Activated T-cell treated with anti-CD3 and anti-CD28 coated beads, Interleukin-2, amount 50 U/mL, for 4 hours (primary cell): ENCODE data around the gene NR3C1. TPM values are rescaled to one million over a fixed set of nuclear protein-coding genes. Genes with fewer than 3 reads are reported as not detected.

ENCODE experiments used
- ATAC-seq, 2 donors: fragments of 200-7000 bp; cut with Tn5 transposase; one replicate each; pipeline ENCODE4 v1.10.0; 2021
- DNase-seq: peaks from one replicate; pipeline ENCODE4 v3.0.0-alpha.2; 2020
- H3K27me3 Mint-ChIP-seq: one replicate; pipeline ENCODE4 v1.8.0; 2021; ENCODE audit warnings: low read depth, mixed read lengths
- H3K36me3 Mint-ChIP-seq: one replicate; pipeline ENCODE4 v1.8.0; 2022; ENCODE audit warnings: mixed read lengths; ENCODE audit not compliant: insufficient read depth
- H3K4me1 Mint-ChIP-seq: one replicate; pipeline ENCODE4 v1.8.0; 2021; ENCODE audit warnings: low read depth, mixed read lengths
- H3K4me3 Mint-ChIP-seq: one replicate; pipeline ENCODE4 v1.8.0; 2021; ENCODE audit warnings: mild to moderate bottlenecking, moderate library complexity, mixed read lengths
- H3K9me3 Mint-ChIP-seq: one replicate; pipeline ENCODE4 v1.8.0; 2021; ENCODE audit warnings: mixed read lengths
- total RNA-seq, 3 donors: library from RNA; stranded (reverse); gene quantifications; one replicate each; pipeline ENCODE4 v1.2.1, GENCODE V29; 2021

The NR3C1 gene
- total RNA-seq, result 10 to 100 TPM; 40.2 to 53.3 (median 43.1) TPM

DNA sequence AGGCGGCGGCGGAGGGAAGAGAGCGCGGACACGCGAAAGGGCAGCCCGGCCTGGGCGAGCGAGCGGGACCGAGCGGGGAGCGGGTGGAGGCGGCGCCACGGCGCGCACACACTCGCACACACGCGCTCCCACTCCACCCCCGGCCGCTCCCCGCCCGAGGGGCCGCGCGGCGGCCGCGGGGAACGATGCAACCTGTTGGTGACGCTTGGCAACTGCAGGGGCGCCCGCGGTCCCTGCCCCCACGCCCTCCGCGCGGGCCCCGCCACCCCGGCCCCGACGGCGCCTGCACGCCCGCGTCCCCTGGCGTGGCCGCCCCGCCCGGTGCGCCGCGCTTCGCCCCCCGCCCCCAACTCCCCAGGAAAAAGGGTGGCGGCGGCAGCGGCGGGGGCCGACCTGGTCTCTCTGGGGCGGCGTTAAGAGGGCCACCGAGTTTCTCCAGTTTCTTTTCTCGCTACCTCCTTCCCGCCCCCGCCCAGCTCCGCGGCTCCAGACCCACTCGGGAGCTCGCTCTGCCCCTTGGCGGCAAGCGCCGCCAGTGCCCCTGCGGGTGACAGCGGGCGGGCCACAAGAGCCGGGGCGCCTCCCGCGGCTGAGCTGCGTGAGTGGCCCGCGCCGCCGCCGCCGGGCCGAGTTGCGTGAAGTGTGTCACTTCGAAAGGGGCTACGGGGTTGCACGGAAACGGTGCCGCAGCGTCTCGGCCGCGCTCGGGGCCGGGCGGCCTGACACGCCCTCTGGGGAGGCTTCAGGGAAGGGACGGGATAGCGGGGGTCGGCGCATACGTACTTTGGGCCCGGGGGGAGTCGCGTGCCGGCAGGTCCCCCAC is at the start of gene NR3C1:
TSS of gene NR3C1 (minus strand) at position 94 of the 823 bp plus-strand sequence. CDS start 2,847 bp downstream, outside the sequence.
- Mint-ChIP-seq H3K4me1 (peaks cover 41% of the 10 kb centered on the region), H3K36me3 (peaks cover 29% of the 10 kb centered on the region), H3K9me3 (no peaks in the 10 kb centered on the region), H3K4me3 (peak within 1 kb of the TSS; percentile 92), H3K27me3 (no peaks in the 10 kb centered on the region)
- ATAC-seq, result peak; percentile 71 to 74
- DNase-seq, result peak; percentile 86

GRCh38 chr5:143449772-143450171 is 46.3 kb upstream of the NR3C1 start:
- Mint-ChIP-seq H3K4me3 (no peak overlapping the region), H3K4me1 (peaks cover 29% of the 10 kb centered on the region), H3K9me3 (no peaks in the 10 kb centered on the region), H3K36me3 (no peaks in the 10 kb centered on the region), H3K27me3 (no peaks in the 10 kb centered on the region)
- ATAC-seq (no peak), DNase-seq (no peak)

DNA sequence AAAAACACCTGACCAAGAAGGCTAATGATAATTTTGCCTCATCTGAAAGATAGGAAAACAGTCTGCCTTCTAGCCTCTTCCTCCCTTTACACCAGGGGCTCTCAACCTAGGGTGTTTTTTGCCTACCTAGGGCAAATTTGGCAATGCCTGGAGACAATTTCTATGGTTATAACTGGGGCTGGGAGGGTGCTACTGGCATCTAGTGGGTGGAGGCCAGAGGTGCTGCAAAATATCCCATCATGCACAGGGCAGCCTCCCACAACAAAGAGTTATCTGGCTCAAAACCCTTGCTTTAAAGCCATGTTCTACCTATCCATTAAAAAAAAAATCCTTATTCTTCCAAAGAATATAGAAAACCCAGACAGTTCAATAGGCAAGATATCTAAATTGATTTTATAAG is 45.0 kb upstream of the NR3C1 start:
- no peak overlapping the region for H3K4me3 Mint-ChIP-seq
- no peaks in the 10 kb centered on the region for H3K36me3 Mint-ChIP-seq
- no peaks in the 10 kb centered on the region for H3K9me3 Mint-ChIP-seq
- H3K4me1 Mint-ChIP-seq, result peaks cover 29% of the 10 kb centered on the region
- no peaks in the 10 kb centered on the region for H3K27me3 Mint-ChIP-seq
- DNase-seq (no peak), ATAC-seq (peak in 1 of 2 donors; percentile 46)

GRCh38 chr5:143447983-143448382 is 44.5 kb upstream of the NR3C1 start:
- Mint-ChIP-seq H3K36me3 (no peaks in the 10 kb centered on the region), H3K9me3 (no peaks in the 10 kb centered on the region), H3K4me3 (no peak overlapping the region), H3K27me3 (no peaks in the 10 kb centered on the region), H3K4me1 (peaks cover 29% of the 10 kb centered on the region)
- ATAC-seq (peak; percentile 18 to 46), DNase-seq (no peak)

DNA sequence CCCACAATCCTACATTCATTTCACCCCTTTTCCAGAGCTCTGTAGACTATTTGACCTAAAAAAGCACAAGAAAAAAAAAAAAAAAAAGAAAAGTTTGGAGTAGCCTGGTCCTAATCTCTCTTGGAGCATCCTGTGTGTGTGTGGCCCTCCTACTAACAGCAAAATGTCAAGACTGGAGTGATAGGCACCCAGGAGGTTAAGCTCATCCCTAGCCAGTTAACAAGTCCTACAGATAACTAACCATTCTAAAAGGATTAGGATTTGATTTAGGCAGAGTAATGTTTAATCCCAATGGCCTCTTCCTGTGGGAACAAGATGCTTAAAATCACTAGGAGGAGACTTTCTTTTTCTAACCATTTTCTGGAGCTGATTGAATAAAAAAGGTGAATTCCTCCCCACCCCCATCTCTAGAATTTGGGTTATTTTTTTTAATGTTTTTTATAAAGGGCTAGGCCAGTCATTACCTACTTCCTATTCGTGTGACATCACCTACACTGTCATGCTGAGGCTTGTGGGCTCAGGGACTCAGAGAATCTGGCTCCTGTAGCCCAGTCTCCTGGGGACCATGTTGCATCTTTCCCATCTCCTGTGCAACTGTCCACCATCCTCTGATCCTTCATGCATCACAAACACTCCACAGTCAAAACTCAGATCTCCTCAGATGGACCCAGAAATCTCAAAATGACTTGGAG is 43.2 kb upstream of the NR3C1 start:
- DNase-seq, result no peak
- Mint-ChIP-seq H3K9me3 (no peaks in the 10 kb centered on the region), H3K36me3 (no peaks in the 10 kb centered on the region), H3K27me3 (no peaks in the 10 kb centered on the region), H3K4me3 (no peak overlapping the region), H3K4me1 (peaks cover 29% of the 10 kb centered on the region)
- peak; percentile 64 to 67 for ATAC-seq

GRCh38 chr5:143445776-143446175 is 42.3 kb upstream of the NR3C1 start:
- H3K4me3 Mint-ChIP-seq, result no peak overlapping the region
- H3K4me1 Mint-ChIP-seq, result peaks cover 29% of the 10 kb centered on the region
- ATAC-seq (no peak), DNase-seq (no peak)
- H3K36me3 Mint-ChIP-seq, result no peaks in the 10 kb centered on the region
- H3K27me3 Mint-ChIP-seq, result no peaks in the 10 kb centered on the region
- H3K9me3 Mint-ChIP-seq, result no peaks in the 10 kb centered on the region

GRCh38 chr5:143443330-143443729 is 39.8 kb upstream of the NR3C1 start:
- DNase-seq, result no peak
- peaks cover 27% of the 10 kb centered on the region for H3K4me1 Mint-ChIP-seq
- H3K36me3 Mint-ChIP-seq, result no peaks in the 10 kb centered on the region
- no peak for ATAC-seq
- H3K9me3 Mint-ChIP-seq, result no peaks in the 10 kb centered on the region
- H3K4me3 Mint-ChIP-seq, result no peak overlapping the region
- no peaks in the 10 kb centered on the region for H3K27me3 Mint-ChIP-seq

- Mint-ChIP-seq H3K4me1 (peaks cover 26% of the 10 kb centered on the region), H3K36me3 (no peaks in the 10 kb centered on the region), H3K9me3 (no peaks in the 10 kb centered on the region), H3K4me3 (no peak overlapping the region), H3K27me3 (no peaks in the 10 kb centered on the region)
- DNase-seq (no peak), ATAC-seq (no peak)
Measured at GRCh38 chr5:143442385-143442784, 38.9 kb upstream of the NR3C1 start.

- H3K36me3 Mint-ChIP-seq, result no peaks in the 10 kb centered on the region
- no peaks in the 10 kb centered on the region for H3K27me3 Mint-ChIP-seq
- no peak overlapping the region for H3K4me3 Mint-ChIP-seq
- no peaks in the 10 kb centered on the region for H3K9me3 Mint-ChIP-seq
- no peak for DNase-seq
- peaks cover 28% of the 10 kb centered on the region for H3K4me1 Mint-ChIP-seq
- ATAC-seq, result no peak
Measured at GRCh38 chr5:143440448-143441115, 37.1 kb upstream of the NR3C1 start.

GRCh38 chr5:143437666-143438273 is 34.3 kb upstream of the NR3C1 start:
- H3K27me3 Mint-ChIP-seq, result no peaks in the 10 kb centered on the region
- H3K36me3 Mint-ChIP-seq, result no peaks in the 10 kb centered on the region
- ATAC-seq (no peak), DNase-seq (no peak)
- H3K4me3 Mint-ChIP-seq, result no peak overlapping the region
- peaks cover 54% of the 10 kb centered on the region for H3K4me1 Mint-ChIP-seq
- no peaks in the 10 kb centered on the region for H3K9me3 Mint-ChIP-seq

GRCh38 chr5:143436871-143437270 is 33.4 kb upstream of the NR3C1 start:
- Mint-ChIP-seq H3K9me3 (no peaks in the 10 kb centered on the region), H3K4me1 (peaks cover 62% of the 10 kb centered on the region), H3K36me3 (peaks cover 2% of the 10 kb centered on the region), H3K27me3 (no peaks in the 10 kb centered on the region), H3K4me3 (peak overlapping the region; percentile 37)
- DNase-seq (no peak), ATAC-seq (peak; percentile 85)

DNA sequence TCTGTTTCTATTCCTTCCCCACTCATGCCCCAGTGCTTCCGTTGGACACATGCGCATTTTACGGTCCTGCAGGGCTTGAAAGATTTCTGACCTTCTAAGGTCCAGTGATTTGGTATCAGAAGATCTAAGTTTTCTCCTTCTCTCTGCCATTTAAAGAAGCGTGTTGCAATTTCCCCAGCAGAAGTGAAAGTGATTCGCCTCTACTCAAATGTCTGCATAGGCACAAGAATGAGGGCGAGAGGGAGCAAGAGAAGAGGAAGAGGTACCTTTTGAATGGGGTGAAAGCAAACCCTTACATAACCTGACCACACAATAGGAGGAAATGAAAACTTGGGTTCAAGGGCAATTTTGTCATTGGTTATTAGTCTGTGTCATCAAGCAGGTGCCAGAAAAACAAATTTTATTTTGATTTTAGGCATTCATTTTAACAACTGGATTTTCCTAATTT is 31.7 kb upstream of the NR3C1 start:
- no peaks in the 10 kb centered on the region for H3K27me3 Mint-ChIP-seq
- DNase-seq (no peak), ATAC-seq (peak in 1 of 2 donors; percentile 20)
- peaks cover 4% of the 10 kb centered on the region for H3K36me3 Mint-ChIP-seq
- H3K9me3 Mint-ChIP-seq, result no peaks in the 10 kb centered on the region
- peak overlapping the region; percentile 86 for H3K4me3 Mint-ChIP-seq
- H3K4me1 Mint-ChIP-seq, result peaks cover 74% of the 10 kb centered on the region

DNA sequence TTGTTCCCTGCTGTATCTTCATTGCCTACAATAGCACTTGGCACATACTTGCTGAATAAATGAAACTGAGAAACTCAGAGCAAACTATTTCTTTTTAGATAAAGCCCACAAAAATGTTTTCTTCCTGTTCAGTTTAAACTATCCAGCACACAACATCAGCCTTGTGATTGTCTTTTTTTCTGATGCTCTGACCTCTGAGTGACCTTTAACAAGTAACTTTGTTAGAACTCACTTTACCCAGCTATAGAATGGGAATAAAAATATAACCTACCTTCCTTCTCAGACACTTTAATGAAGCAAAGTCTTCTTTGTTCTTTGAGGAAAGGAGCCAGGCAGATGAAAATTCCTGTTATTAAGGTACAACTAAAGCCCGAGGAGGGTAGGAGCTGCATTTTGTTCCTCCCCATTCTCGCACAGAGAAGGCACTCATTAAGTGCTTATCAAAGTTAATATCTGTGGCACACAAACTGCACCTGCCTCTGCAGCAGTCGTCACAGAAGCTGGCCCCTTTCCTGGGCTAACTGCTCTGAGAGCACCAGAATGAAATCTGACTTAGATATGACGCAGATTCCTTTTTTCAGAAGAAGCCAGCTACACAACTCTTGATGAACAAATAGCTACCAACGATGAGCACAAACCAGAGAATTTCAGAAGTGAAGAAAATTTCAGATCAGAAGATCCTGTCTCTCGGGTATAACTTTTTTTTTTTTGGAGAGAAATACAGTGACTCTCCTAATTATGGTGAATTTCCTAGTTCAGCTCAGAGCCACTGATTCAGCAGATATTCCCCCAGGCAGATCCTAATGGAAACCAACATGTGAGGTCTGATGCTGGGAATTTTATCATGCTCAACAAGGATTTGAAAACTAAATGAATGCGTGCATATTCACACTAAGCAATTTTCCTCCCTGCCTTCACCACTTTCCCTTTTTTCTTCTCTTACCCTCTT is 31.0 kb upstream of the NR3C1 start:
- Mint-ChIP-seq H3K4me1 (peaks cover 74% of the 10 kb centered on the region), H3K4me3 (peak overlapping the region; percentile 86), H3K27me3 (no peaks in the 10 kb centered on the region), H3K36me3 (peaks cover 4% of the 10 kb centered on the region), H3K9me3 (no peaks in the 10 kb centered on the region)
- peak; percentile 64 to 68 for ATAC-seq
- peak; percentile 41 for DNase-seq
